ENCODE measurements around the gene ZFP69B.

DNA sequence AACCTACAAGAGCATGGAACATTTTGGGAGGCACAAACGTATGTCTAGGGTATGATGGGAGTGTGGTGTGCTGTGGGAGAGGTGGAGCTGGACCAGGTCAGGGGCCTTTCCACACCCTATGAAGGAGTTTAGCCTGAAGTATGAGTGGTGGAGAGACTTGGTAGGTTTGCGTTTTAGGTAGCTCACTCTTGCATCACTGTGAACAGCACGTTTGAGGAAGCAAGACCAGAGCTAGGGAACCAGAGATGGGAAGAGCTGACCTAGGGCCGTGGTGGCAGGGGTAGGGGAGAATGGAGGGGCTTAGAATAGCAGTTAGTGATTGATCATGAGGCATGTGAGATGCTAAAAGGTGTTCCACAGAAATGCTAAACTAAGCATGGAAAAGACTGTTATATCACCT lies 25.1 kb upstream of the ZFP69B start:
- no peak for TF ChIP-seq CTCF (IDR thresholded peaks at IDR 0.05)
- no peak for TF ChIP-seq EP300 (IDR thresholded peaks at IDR 0.05)
- TF ChIP-seq POLR2AphosphoS5 (IDR thresholded peaks at IDR 0.05): no peak
- no peak for TF ChIP-seq POLR2A (IDR thresholded peaks at IDR 0.05)

Measured in upper lobe of left lung (tissue), 4 donors.